ENCODE results near the gene CACNB1.

The CACNB1 gene

GRCh38 chr17:39235555-39236449, 38.3 kb upstream of the CACNB1 start:
- TF ChIP-seq CTCF (IDR thresholded peaks at IDR 0.05; ENCODE audit: control extremely low read depth, extremely low read depth, low read depth, missing control alignments): peak; percentile 63
- POLR2A ChIA-PET: interaction anchor here (0.5 kb wide), 1 partner anchor 28 kb away, joined by 4 read pairs; no protein-coding TSS in a partner anchor
- peak; percentile 77 for DNase-seq (ENCODE audit: extremely low spot score)
- CTCF ChIA-PET: interaction anchor here (0.8 to 6.8 kb wide), 14 partner anchors 9 to 252 kb away, joined by 3 to 71 read pairs (median 4); no protein-coding TSS in a partner anchor

DNA sequence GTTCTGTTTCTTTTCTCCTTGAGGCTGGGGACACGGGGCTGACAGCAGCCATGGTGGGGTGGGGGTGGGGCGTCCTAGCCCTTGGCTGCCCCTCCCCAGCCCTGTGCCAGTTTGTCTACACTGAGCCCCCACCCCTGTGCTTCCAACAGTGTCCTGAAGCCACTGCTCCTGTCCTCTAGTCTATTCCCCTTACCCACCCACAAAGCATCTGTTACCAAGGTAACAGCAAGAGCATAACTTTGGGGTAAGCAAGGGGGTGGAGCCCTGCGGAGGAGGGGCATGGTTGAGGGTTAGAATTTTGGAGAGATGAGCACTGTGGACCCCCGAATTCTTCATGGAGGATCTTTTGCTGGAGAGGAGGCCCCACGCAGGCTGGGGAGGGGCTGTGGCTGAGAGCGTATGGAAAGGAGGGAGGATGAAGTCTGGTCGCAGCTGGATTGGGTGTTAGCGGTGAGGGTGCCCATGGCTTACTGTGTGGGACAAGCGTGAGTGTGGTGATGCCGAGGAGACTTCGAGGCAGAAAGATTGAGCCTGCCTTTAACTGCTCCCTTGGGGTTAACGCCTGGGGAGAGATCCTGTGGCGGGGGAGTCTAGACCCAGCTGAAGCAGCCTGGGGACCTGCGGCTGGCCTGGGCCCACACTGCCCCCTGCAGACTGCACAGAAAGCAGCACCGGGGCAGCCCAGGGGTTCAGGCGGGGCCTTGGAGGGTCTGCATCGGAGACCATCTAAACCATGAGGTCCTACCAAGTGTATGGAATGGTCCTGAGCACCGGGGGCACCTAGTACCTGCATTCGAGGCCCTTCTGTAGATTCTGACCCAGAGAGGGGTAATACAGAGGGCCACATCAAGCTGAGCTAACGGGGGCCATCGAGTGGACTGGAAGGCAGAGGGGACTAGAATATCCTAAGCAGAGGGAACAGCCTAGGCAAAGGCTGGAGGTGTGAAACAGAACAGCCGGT, 34.4 kb upstream of the CACNB1 start:
- peak; percentile 84 for DNase-seq (ENCODE audit: extremely low spot score)
- peak; percentile 81 for TF ChIP-seq CTCF (IDR thresholded peaks at IDR 0.05; ENCODE audit: control extremely low read depth, extremely low read depth, low read depth, missing control alignments)
- ChIA-PET POLR2A (interaction anchor here (0.5 kb wide), 1 partner anchor 32 kb away, joined by 7 read pairs; the partner anchor contains the start of gene RPL19), CTCF (interaction anchor here (0.6 to 4.5 kb wide), 22 partner anchors 9 to 249 kb away, joined by 3 to 93 read pairs (median 5); partner anchors contain the start of gene ARL5C)

GRCh38 chr17:39231091-39231561, 33.7 kb upstream of the CACNB1 start:
- ChIA-PET CTCF (interaction anchor here (0.6 to 4.5 kb wide), 13 partner anchors 9 to 248 kb away, joined by 3 to 93 read pairs (median 8); no protein-coding TSS in a partner anchor), POLR2A (interaction anchor here (0.5 kb wide), 1 partner anchor 31 kb away, joined by 7 read pairs; the partner anchor contains the start of gene RPL19)
- DNase-seq (ENCODE audit: extremely low spot score): no peak
- TF ChIP-seq CTCF (IDR thresholded peaks at IDR 0.05; ENCODE audit: control extremely low read depth, extremely low read depth, low read depth, missing control alignments): no peak

DNA sequence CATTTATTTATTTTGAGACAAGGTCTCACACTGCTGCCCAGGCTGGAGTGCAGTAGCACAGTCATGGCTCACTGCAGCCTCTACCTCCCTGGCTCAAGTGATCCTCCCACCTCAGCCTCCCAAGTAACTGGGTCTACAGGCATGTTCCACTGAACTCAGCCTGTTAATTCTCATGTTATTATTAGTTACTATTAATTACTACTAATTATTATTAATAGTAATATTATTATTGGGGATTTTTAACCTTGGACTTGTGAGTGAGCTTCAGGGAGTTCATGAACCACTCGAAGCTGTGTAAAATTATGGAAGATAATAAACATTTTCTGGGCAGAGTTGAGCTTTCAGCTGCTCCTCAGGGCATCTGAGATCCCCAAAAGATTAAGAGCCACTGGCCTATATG, 32.9 kb upstream of the CACNB1 start:
- DNase-seq (ENCODE audit: extremely low spot score): no peak
- CTCF ChIA-PET: interaction anchor here (1.3 to 4.5 kb wide), 6 partner anchors 8 to 246 kb away, joined by 3 to 93 read pairs (median 6); no protein-coding TSS in a partner anchor
- POLR2A ChIA-PET: no interaction called here
- TF ChIP-seq CTCF (IDR thresholded peaks at IDR 0.05; ENCODE audit: control extremely low read depth, extremely low read depth, low read depth, missing control alignments): no peak

DNA sequence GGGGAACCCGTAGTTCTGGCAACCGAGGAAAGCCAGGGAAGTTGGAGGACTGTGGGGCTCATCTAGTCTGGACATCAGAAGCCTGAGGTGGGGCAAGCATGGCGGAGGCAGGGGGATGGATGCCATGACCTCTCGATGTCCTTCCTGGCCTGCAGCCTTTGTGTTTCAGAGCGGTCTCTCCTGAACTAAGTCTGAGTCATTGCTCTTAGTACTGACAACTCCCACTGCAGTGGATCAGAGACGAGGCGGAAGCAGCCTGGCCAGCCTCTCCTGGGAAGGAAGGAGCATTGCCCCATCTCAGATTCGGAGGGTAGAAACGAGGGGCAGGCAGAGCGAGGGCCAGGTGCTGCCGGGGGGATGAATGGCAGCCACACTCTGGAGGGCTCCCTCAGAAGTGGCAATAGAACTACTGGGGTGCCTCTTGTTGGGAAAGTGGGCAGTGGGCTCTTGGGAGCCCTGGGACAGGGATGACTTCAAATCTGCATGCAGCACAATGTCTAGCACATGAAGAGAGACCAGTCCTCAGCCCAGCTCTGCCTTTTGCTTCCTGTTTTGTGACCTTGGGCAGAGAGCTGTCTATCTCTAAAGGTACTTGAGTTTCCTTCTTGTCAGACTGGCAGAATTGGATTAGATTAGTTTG, 31.9 kb upstream of the CACNB1 start:
- ChIA-PET CTCF (interaction anchor here (1.3 to 4.2 kb wide), 3 partner anchors 8 to 22 kb away, joined by 3 to 82 read pairs (median 3); no protein-coding TSS in a partner anchor), POLR2A (no interaction called here)
- DNase-seq (ENCODE audit: extremely low spot score): no peak
- no peak for TF ChIP-seq CTCF (IDR thresholded peaks at IDR 0.05; ENCODE audit: control extremely low read depth, extremely low read depth, low read depth, missing control alignments)

Data from GM10248 (cell line).